IPS DF 6.9 (cell line): ENCODE results near the gene ITGAL.
"Not testable (repeated sequence)": the region's sequence is repeated elsewhere in the genome, so short reads cannot be mapped to it uniquely, and the experiment has no call there.

Experiments used
- DNase-seq: peaks from one replicate; pipeline ENCODE4 v3.0.0-alpha.2; 2013; ENCODE audit warnings: low read depth, low spot score
- H3K27ac ChIP-seq: one replicate; pipeline ENCODE4 v1.5.1; 2013; ENCODE audit warnings: low read length, control low read depth
- H3K27me3 ChIP-seq: 2 replicates; pipeline ENCODE4 v1.6.1; 2013; ENCODE audit warnings: mild to moderate bottlenecking, low read length; ENCODE audit not compliant: control insufficient read depth, insufficient read depth
- H3K36me3 ChIP-seq: 2 replicates; pipeline ENCODE4 v1.6.1; 2013; ENCODE audit warnings: low read length; ENCODE audit not compliant: control insufficient read depth, insufficient read depth
- H3K4me1 ChIP-seq: 2 replicates; pipeline ENCODE4 v1.6.1; 2013; ENCODE audit warnings: low read length; ENCODE audit not compliant: control insufficient read depth, insufficient read depth
- H3K4me3 ChIP-seq: 2 replicates; pipeline ENCODE4 v1.5.1; 2013; ENCODE audit warnings: mild to moderate bottlenecking, low read length
- H3K9me3 ChIP-seq: 2 replicates; pipeline ENCODE4 v1.6.1; 2013; ENCODE audit warnings: low read length, inconsistent platforms; ENCODE audit not compliant: control insufficient read depth, insufficient read depth
- WGBS: extraction: QIAGEN DNeasy Blood & Tissue Kit; methylation state at CpG from one replicate; pipeline ENCODE4 v1.1.7; 2013; ENCODE audit warnings: mixed read lengths, missing lambda C conversion rate; ENCODE audit not compliant: insufficient read length, insufficient coverage; 5-methylcytosine and 5-hydroxymethylcytosine counted together

Gene ITGAL

DNA sequence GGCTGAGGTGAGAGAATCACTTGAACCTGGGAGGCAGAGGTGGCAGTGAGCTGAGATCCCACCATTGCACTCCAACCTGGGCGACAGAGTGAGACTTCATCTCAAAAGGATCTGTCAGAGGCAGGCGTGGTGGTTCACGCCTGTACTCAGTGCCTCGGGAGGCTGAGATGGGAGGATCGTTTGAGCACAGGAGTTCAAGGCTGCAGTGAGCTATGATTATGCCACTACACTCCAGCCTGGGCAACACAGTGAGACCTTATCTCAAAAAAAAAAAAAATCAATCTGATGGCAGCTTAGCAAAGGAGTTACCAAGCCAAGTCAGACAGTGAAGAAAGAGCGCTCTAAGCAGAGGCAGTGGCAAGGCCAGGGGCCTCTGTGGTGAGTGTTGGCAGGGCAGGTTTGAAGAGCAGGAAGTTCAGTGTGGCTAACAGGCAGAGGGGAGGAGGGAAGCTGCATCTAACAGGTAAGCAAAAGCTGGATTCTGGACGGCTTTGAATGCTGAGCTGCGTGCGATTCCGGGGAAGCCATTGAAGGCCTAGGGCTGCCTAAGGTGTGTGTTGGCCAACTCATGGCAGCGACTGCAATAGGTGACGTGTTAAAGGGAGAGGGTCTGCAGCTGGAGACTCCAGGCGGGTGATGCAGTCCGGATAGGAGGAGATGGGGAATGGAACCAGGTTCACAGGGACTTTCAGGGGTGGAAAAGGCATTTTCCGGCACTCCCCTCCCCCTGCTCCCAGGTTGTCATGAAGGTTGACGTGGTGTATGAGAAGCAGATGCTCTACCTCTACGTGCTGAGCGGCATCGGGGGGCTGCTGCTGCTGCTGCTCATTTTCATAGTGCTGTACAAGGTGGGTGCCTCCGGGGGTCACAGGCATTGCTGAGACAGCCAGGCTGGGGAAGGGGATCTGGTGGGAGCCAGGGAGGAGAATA lies 46.8 kb downstream of the ITGAL start:
- no peak for DNase-seq
- WGBS = no CpG with 5 or more reads among the region's 20 CpGs
- H3K4me1 ChIP-seq = no peaks in the 10 kb centered on the region
- no peaks in the 10 kb centered on the region for H3K27me3 ChIP-seq
- H3K27ac ChIP-seq = no peak overlapping the region
- no peak overlapping the region for H3K4me3 ChIP-seq
- H3K36me3 ChIP-seq = no peaks in the 10 kb centered on the region; the same call in 1 of the 2 replicates
- H3K9me3 ChIP-seq = no peaks in the 10 kb centered on the region

DNA sequence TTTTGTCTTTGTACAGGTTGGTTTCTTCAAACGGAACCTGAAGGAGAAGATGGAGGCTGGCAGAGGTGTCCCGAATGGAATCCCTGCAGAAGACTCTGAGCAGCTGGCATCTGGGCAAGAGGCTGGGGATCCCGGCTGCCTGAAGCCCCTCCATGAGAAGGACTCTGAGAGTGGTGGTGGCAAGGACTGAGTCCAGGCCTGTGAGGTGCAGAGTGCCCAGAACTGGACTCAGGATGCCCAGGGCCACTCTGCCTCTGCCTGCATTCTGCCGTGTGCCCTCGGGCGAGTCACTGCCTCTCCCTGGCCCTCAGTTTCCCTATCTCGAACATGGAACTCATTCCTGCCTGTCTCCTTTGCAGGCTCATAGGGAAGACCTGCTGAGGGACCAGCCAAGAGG lies 48.9 kb downstream of the ITGAL start:
- no peaks in the 10 kb centered on the region for H3K9me3 ChIP-seq
- H3K4me3 ChIP-seq = no peak overlapping the region
- no peaks in the 10 kb centered on the region for H3K27me3 ChIP-seq
- no peak overlapping the region for H3K27ac ChIP-seq
- no CpG with 5 or more reads among the region's 7 CpGs for WGBS
- peaks cover 7% of the 10 kb centered on the region; the same call in 1 of the 2 replicates for H3K36me3 ChIP-seq
- H3K4me1 ChIP-seq = no peaks in the 10 kb centered on the region
- no peak for DNase-seq

DNA sequence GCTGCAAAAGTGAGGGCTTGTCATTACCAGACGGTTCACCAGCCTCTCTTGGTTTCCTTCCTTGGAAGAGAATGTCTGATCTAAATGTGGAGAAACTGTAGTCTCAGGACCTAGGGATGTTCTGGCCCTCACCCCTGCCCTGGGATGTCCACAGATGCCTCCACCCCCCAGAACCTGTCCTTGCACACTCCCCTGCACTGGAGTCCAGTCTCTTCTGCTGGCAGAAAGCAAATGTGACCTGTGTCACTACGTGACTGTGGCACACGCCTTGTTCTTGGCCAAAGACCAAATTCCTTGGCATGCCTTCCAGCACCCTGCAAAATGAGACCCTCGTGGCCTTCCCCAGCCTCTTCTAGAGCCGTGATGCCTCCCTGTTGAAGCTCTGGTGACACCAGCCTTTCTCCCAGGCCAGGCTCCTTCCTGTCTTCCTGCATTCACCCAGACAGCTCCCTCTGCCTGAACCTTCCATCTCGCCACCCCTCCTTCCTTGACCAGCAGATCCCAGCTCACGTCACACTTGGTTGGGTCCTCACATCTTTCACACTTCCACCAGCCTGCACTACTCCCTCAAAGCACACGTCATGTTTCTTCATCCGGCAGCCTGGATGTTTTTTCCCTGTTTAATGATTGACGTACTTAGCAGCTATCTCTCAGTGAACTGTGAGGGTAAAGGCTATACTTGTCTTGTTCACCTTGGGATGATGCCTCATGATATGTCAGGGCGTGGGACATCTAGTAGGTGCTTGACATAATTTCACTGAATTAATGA lies 49.5 kb downstream of the ITGAL start:
- peaks cover 7% of the 10 kb centered on the region; the same call in 1 of the 2 replicates for H3K36me3 ChIP-seq
- H3K27ac ChIP-seq = no peak overlapping the region
- no CpG with 5 or more reads among the region's 11 CpGs for WGBS
- no peak for DNase-seq
- no peaks in the 10 kb centered on the region for H3K9me3 ChIP-seq
- H3K4me3 ChIP-seq = no peak overlapping the region
- H3K4me1 ChIP-seq = no peaks in the 10 kb centered on the region
- H3K27me3 ChIP-seq = no peaks in the 10 kb centered on the region

DNA sequence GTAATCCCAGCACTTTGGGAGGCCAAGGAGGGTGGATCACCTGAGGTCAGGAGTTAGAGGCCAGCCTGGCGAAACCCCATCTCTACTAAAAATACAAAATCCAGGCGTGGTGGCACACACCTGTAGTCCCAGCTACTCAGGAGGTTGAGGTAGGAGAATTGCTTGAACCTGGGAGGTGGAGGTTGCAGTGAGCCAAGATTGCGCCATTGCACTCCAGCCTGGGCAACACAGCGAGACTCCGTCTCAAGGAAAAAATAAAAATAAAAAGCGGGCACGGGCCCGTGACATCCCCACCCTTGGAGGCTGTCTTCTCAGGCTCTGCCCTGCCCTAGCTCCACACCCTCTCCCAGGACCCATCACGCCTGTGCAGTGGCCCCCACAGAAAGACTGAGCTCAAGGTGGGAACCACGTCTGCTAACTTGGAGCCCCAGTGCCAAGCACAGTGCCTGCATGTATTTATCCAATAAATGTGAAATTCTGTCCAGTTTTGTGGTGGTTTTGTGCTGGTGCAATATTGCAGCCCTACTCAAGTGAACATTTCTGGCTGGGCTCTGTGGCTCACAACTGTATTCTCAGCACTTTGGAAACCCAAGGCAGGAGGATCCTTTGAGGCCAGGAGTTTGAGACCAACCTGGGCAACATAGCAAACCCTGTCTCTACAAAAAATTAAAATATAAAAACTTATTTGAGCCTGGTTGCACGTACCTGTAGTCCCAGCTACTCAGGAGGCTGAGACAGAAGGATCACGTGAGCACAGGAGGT lies 50.3 kb downstream of the ITGAL start:
- not testable (repeated sequence) for H3K9me3 ChIP-seq, H3K36me3 ChIP-seq, H3K4me3 ChIP-seq, H3K27me3 ChIP-seq, DNase-seq, H3K27ac ChIP-seq, H3K4me1 ChIP-seq
- WGBS = no CpG with 5 or more reads among the region's 12 CpGs

DNA sequence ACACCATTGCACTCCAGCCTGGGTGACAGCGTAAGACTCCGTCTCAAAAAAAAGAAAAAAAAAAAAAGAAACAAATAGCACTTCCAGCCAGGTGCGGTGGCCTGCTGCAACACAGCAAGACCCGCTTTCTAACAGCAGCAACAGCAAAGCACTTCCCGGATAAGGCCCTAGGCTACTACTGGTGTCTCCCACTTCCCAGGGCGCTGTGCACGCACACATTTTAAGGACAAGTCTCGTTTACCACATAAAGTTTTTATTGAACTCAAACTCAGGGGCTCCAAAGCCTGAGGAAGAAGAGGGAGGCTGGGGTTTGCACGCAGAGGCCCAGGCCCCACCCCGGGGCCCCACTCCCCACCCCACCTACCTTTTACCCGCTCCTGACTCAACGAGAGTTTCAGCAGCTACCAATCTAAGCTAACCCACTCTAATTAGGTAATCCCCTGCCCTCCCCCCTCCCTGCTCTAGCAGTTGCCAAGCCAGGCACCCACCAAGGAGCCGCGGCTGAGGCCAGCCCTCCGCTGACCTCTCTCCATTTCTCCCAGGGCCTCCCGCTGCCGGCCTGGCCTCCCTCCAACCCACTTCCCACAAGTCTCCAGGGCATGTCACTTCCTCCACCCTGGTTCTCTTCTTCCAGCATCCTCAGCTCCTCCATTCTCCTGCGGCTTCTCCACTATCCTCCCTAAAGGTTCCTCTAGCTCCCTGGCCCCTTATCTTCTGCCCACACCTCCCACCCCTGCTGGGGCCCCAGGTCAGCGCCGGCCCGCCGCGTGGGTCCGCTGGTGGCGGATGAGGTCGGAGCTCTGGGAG lies 51.4 kb downstream of the ITGAL start:
- Histone ChIP-seq H3K4me3 (no peak overlapping the region), H3K4me1 (no peaks in the 10 kb centered on the region), H3K36me3 (peaks cover 7% of the 10 kb centered on the region; the same call in 1 of the 2 replicates), H3K27ac (no peak overlapping the region), H3K9me3 (no peaks in the 10 kb centered on the region), H3K27me3 (no peaks in the 10 kb centered on the region)
- no peak for DNase-seq
- WGBS = no CpG with 5 or more reads among the region's 26 CpGs

DNA sequence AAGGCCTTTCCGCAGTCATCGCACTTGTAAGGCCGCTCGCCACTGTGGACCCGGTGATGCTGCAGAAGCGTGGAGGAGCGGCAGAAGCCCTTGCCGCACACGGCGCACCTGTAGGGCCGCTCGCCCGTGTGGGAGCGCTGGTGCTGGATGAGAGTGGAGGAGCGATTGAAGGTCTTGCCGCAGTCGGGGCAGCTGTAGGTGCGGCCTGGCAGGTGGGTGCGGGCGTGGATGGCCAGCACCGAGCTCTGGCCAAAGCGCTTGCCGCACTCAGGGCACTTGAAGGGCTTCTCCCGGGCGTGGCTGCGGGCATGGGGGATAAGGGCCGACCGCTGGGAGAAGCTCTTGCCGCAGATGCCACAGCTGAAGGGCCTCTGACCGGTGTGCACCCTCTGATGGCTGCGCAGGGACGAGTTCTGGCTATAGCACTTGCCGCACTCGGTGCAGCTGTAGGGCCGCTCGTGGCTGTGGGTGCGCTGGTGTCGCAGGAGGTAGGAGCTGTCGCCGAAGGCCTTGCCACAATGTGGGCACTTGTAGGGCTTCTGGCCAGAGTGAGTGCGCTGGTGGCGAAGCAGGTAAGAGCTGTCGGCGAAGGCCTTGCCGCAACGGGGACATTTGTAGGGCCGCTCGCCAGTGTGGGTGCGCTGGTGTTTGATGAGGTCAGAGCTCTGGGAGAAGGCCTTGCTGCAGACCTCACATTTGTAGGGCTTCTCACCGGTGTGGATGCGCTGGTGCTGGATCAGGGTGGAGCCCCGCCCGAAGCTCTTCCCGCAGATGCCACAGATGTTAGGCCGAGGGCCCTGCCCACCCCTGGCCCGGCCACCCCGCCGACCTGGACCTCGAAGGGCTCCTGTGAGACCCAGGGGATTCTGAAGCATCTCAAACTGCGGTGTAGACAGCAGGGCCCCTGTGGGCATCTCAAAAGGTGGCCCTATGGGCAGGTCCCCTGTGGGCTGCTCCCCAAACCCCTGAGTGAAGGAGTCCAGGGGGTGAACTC lies 52.3 kb downstream of the ITGAL start:
- Histone ChIP-seq H3K27me3 (no peaks in the 10 kb centered on the region), H3K9me3 (no peaks in the 10 kb centered on the region), H3K4me3 (no peak overlapping the region), H3K27ac (no peak overlapping the region), H3K36me3 (peaks cover 7% of the 10 kb centered on the region; the same call in 1 of the 2 replicates), H3K4me1 (no peaks in the 10 kb centered on the region)
- no CpG with 5 or more reads among the region's 60 CpGs for WGBS
- no peak for DNase-seq

DNA sequence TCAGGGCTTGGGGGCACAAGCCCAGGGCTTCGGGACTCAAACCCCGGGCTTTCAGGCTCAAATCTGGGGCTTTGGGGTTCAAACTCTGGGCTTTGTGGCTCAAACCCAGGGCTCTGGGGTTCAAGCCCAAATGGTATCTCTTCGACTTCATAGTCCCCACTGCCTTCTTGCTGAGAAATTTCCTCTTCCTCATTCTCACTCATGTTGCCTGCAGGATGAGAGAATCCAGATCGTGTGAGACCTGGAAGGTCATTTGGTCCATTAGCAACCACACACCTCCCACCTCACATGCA lies 53.2 kb downstream of the ITGAL start:
- Histone ChIP-seq H3K4me1 (no peaks in the 10 kb centered on the region), H3K27me3 (no peaks in the 10 kb centered on the region), H3K36me3 (peaks cover 7% of the 10 kb centered on the region; the same call in 1 of the 2 replicates), H3K4me3 (peak overlapping the region; percentile 89; the same call in 1 of the 2 replicates), H3K9me3 (no peaks in the 10 kb centered on the region), H3K27ac (no peak overlapping the region)
- WGBS = no CpG with 5 or more reads among the region's 4 CpGs
- no peak for DNase-seq

DNA sequence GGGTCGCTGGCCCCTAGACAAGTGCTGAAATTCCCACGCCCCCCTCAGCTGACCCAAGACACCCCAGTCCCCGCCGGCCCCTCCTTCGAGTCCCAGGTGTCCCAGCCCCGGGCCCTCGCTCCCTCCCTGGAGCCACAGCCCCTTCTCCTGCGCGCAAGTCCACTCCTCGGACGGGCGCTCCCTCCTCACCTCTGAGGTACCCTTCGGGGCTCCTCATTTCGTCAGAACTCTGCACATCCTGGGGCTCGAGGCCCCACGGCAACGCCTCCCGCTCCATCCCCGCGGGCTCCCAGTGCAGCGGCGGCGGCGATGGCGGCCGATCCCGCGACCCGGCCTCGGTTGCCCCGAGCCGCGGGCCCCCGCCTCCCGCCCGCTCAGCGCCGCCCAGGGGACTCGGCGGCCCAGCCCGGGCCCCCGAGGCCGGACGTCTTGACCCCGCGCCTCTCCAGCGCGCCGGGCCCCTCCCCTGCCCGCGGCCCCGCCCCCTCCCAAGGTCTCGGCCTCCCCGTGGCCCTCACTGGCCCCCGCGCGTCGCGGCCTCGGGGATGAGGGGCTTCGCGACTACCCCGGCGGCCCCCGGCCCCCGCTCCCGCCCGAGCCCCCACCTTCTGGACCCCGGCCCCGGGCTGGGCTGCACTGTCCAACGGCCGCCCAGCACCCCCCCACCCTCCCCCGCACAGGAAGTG lies 53.7 kb downstream of the ITGAL start, which contains the start of gene ZNF768:
TSS of gene ZNF768 (minus strand) at position 430 of the 686 bp plus-strand sequence. CDS start at position 277, 153 bp downstream.
- H3K4me3 ChIP-seq = peak within 1 kb of the TSS; percentile 89
- H3K36me3 ChIP-seq = peaks cover 7% of the 10 kb centered on the region; the same call in 1 of the 2 replicates
- no peaks in the 10 kb centered on the region for H3K27me3 ChIP-seq
- no peak for DNase-seq
- no CpG with 5 or more reads among the region's 73 CpGs for WGBS
- no peaks in the 10 kb centered on the region for H3K9me3 ChIP-seq
- no peaks in the 10 kb centered on the region for H3K4me1 ChIP-seq
- H3K27ac ChIP-seq = no peak within 1 kb of the TSS
